Measurements from ENCODE around the gene ZNF529.
A peak's percentile ranks its signal among the peaks of the same experiment; 100 is the strongest.
"Not testable (repeated sequence)": the region's sequence is repeated elsewhere in the genome, so short reads cannot be mapped to it uniquely, and the experiment has no call there.

ZNF529 gene

GRCh38 chr19:36573020-36573894 lies at the start of gene ZNF529:
Gene ZNF529, minus strand, starts transcription at chr19:36573292. Its CDS starts 946 bp downstream, at chr19:36572346.
- peaks cover 3 to 20% of the 10 kb centered on the region in 2 donors for H3K4me1 ChIP-seq (ENCODE audit: control insufficient read depth in 1 of 2, insufficient read depth in 2 of 2, low read length in 2 of 2)
- peaks cover 0 to 14% of the 10 kb centered on the region in 2 donors for H3K9me3 ChIP-seq (ENCODE audit: control insufficient read depth in 1 of 2, low read length in 2 of 2)
- peak within 1 kb of the TSS; percentile 88 for H3K27ac ChIP-seq (ENCODE audit: low read length)
- H3K4me3 ChIP-seq (ENCODE audit: low read depth in 1 of 2, low read length in 2 of 2): peak within 1 kb of the TSS; percentile 91 to 96
- no peaks in the 10 kb centered on the region for H3K27me3 ChIP-seq (ENCODE audit: low read depth, low read length)
- H3K36me3 ChIP-seq (ENCODE audit: control insufficient read depth in 1 of 2, insufficient read depth in 2 of 2, low read length in 2 of 2): peaks cover 13 to 41% of the 10 kb centered on the region in 2 donors

GRCh38 chr19:36605877-36606478 lies 32.9 kb upstream of the ZNF529 start:
- peaks cover 0 to 28% of the 10 kb centered on the region in 2 donors for H3K36me3 ChIP-seq (ENCODE audit: control insufficient read depth in 1 of 2, insufficient read depth in 2 of 2, low read length in 2 of 2)
- no peaks in the 10 kb centered on the region for H3K27me3 ChIP-seq (ENCODE audit: low read depth, low read length)
- peak overlapping the region; percentile 49 for H3K27ac ChIP-seq (ENCODE audit: low read length)
- H3K4me1 ChIP-seq (ENCODE audit: control insufficient read depth in 1 of 2, insufficient read depth in 2 of 2, low read length in 2 of 2): no peaks in the 10 kb centered on the region
- peak overlapping the region; percentile 72 to 82 for H3K4me3 ChIP-seq (ENCODE audit: low read depth in 1 of 2, low read length in 2 of 2)
- H3K9me3 ChIP-seq (ENCODE audit: control insufficient read depth in 1 of 2, low read length in 2 of 2): peaks cover 2 to 9% of the 10 kb centered on the region in 2 donors

GRCh38 chr19:36605101-36605876 lies 32.2 kb upstream of the ZNF529 start, which contains the start of gene ZNF382:
Gene ZNF382, plus strand, starts transcription at chr19:36605313. Its CDS starts 4,602 bp downstream, at chr19:36609915.
- H3K27me3 ChIP-seq (ENCODE audit: low read depth, low read length): no peaks in the 10 kb centered on the region
- peak within 1 kb of the TSS; percentile 72 to 82 for H3K4me3 ChIP-seq (ENCODE audit: low read depth in 1 of 2, low read length in 2 of 2)
- no peaks in the 10 kb centered on the region for H3K4me1 ChIP-seq (ENCODE audit: control insufficient read depth in 1 of 2, insufficient read depth in 2 of 2, low read length in 2 of 2)
- H3K9me3 ChIP-seq (ENCODE audit: control insufficient read depth in 1 of 2, low read length in 2 of 2): peaks cover 2 to 9% of the 10 kb centered on the region in 2 donors
- H3K36me3 ChIP-seq (ENCODE audit: control insufficient read depth in 1 of 2, insufficient read depth in 2 of 2, low read length in 2 of 2): peaks cover 0 to 21% of the 10 kb centered on the region in 2 donors
- H3K27ac ChIP-seq (ENCODE audit: low read length): peak within 1 kb of the TSS; percentile 49

GRCh38 chr19:36604656-36605100 lies 31.6 kb upstream of the ZNF529 start:
- Histone ChIP-seq H3K36me3 (ENCODE audit: control insufficient read depth in 1 of 2, insufficient read depth in 2 of 2, low read length in 2 of 2) (peaks cover 0 to 15% of the 10 kb centered on the region in 2 donors), H3K27me3 (ENCODE audit: low read depth, low read length) (no peaks in the 10 kb centered on the region), H3K4me3 (ENCODE audit: low read depth in 1 of 2, low read length in 2 of 2) (peak overlapping the region; percentile 72 to 82), H3K4me1 (ENCODE audit: control insufficient read depth in 1 of 2, insufficient read depth in 2 of 2, low read length in 2 of 2) (no peaks in the 10 kb centered on the region), H3K27ac (ENCODE audit: low read length) (no peak overlapping the region), H3K9me3 (ENCODE audit: control insufficient read depth in 1 of 2, low read length in 2 of 2) (peaks cover 2 to 10% of the 10 kb centered on the region in 2 donors)

GRCh38 chr19:36602681-36603080 lies 29.6 kb upstream of the ZNF529 start:
- not testable (repeated sequence) for H3K27ac ChIP-seq (ENCODE audit: low read length); H3K36me3 ChIP-seq (ENCODE audit: control insufficient read depth in 1 of 2, insufficient read depth in 2 of 2, low read length in 2 of 2); H3K27me3 ChIP-seq (ENCODE audit: low read depth, low read length); H3K4me3 ChIP-seq (ENCODE audit: low read depth in 1 of 2, low read length in 2 of 2); H3K4me1 ChIP-seq (ENCODE audit: control insufficient read depth in 1 of 2, insufficient read depth in 2 of 2, low read length in 2 of 2); H3K9me3 ChIP-seq (ENCODE audit: control insufficient read depth in 1 of 2, low read length in 2 of 2)

- Histone ChIP-seq H3K27me3 (ENCODE audit: low read depth, low read length) (no peaks in the 10 kb centered on the region), H3K36me3 (ENCODE audit: control insufficient read depth in 1 of 2, insufficient read depth in 2 of 2, low read length in 2 of 2) (peaks cover 24 to 61% of the 10 kb centered on the region in 2 donors), H3K4me1 (ENCODE audit: control insufficient read depth in 1 of 2, insufficient read depth in 2 of 2, low read length in 2 of 2) (peaks cover 0 to 7% of the 10 kb centered on the region in 2 donors), H3K9me3 (ENCODE audit: control insufficient read depth in 1 of 2, low read length in 2 of 2) (peaks cover 15 to 26% of the 10 kb centered on the region in 2 donors), H3K4me3 (ENCODE audit: low read depth in 1 of 2, low read length in 2 of 2) (no peak overlapping the region), H3K27ac (ENCODE audit: low read length) (no peak overlapping the region)
Measured at GRCh38 chr19:36579255-36579654, 6.2 kb upstream of the ZNF529 start.

GRCh38 chr19:36577271-36577996 lies 4.3 kb upstream of the ZNF529 start:
- Histone ChIP-seq H3K36me3 (ENCODE audit: control insufficient read depth in 1 of 2, insufficient read depth in 2 of 2, low read length in 2 of 2) (peaks cover 24 to 52% of the 10 kb centered on the region in 2 donors), H3K4me3 (ENCODE audit: low read depth in 1 of 2, low read length in 2 of 2) (peak overlapping the region in 1 of 2 donors; percentile 11), H3K27ac (ENCODE audit: low read length) (no peak overlapping the region), H3K27me3 (ENCODE audit: low read depth, low read length) (no peaks in the 10 kb centered on the region), H3K9me3 (ENCODE audit: control insufficient read depth in 1 of 2, low read length in 2 of 2) (peaks cover 15 to 19% of the 10 kb centered on the region in 2 donors), H3K4me1 (ENCODE audit: control insufficient read depth in 1 of 2, insufficient read depth in 2 of 2, low read length in 2 of 2) (peaks cover under 1 to 12% of the 10 kb centered on the region in 2 donors)

GRCh38 chr19:36574741-36575140 lies 1.6 kb upstream of the ZNF529 start:
- H3K4me3 ChIP-seq (ENCODE audit: low read depth in 1 of 2, low read length in 2 of 2): peak overlapping the region; percentile 91 to 96
- peaks cover 3 to 20% of the 10 kb centered on the region in 2 donors for H3K4me1 ChIP-seq (ENCODE audit: control insufficient read depth in 1 of 2, insufficient read depth in 2 of 2, low read length in 2 of 2)
- H3K36me3 ChIP-seq (ENCODE audit: control insufficient read depth in 1 of 2, insufficient read depth in 2 of 2, low read length in 2 of 2): peaks cover 18 to 43% of the 10 kb centered on the region in 2 donors
- H3K27me3 ChIP-seq (ENCODE audit: low read depth, low read length): no peaks in the 10 kb centered on the region
- H3K27ac ChIP-seq (ENCODE audit: low read length): no peak overlapping the region
- H3K9me3 ChIP-seq (ENCODE audit: control insufficient read depth in 1 of 2, low read length in 2 of 2): peaks cover 5 to 17% of the 10 kb centered on the region in 2 donors

- Histone ChIP-seq H3K27me3 (ENCODE audit: low read depth, low read length) (no peaks in the 10 kb centered on the region), H3K9me3 (ENCODE audit: control insufficient read depth in 1 of 2, low read length in 2 of 2) (peaks cover under 1 to 13% of the 10 kb centered on the region in 2 donors), H3K4me3 (ENCODE audit: low read depth in 1 of 2, low read length in 2 of 2) (peak overlapping the region; percentile 91 to 96), H3K4me1 (ENCODE audit: control insufficient read depth in 1 of 2, insufficient read depth in 2 of 2, low read length in 2 of 2) (peaks cover 3 to 20% of the 10 kb centered on the region in 2 donors), H3K27ac (ENCODE audit: low read length) (peak overlapping the region; percentile 88), H3K36me3 (ENCODE audit: control insufficient read depth in 1 of 2, insufficient read depth in 2 of 2, low read length in 2 of 2) (peaks cover 14 to 41% of the 10 kb centered on the region in 2 donors)
Measured at GRCh38 chr19:36573895-36574720, 1.0 kb upstream of the ZNF529 start.

GRCh38 chr19:36572593-36573019 lies 486 bp downstream of the ZNF529 start:
- Histone ChIP-seq H3K27ac (ENCODE audit: low read length) (peak overlapping the region; percentile 88), H3K27me3 (ENCODE audit: low read depth, low read length) (no peaks in the 10 kb centered on the region), H3K9me3 (ENCODE audit: control insufficient read depth in 1 of 2, low read length in 2 of 2) (peaks cover 0 to 17% of the 10 kb centered on the region in 2 donors), H3K36me3 (ENCODE audit: control insufficient read depth in 1 of 2, insufficient read depth in 2 of 2, low read length in 2 of 2) (peaks cover 11 to 45% of the 10 kb centered on the region in 2 donors), H3K4me1 (ENCODE audit: control insufficient read depth in 1 of 2, insufficient read depth in 2 of 2, low read length in 2 of 2) (peaks cover 3 to 20% of the 10 kb centered on the region in 2 donors), H3K4me3 (ENCODE audit: low read depth in 1 of 2, low read length in 2 of 2) (peak overlapping the region; percentile 91 to 96)

Measured in muscle layer of duodenum (tissue), 2 donors.